GM18499 (cell line): ENCODE data around the gene PLIN1.

Experiments
- ATAC-seq: cut with Tn5 transposase; IDR thresholded peaks from one replicate; pipeline ENCODE4 v1.9.1; 2021; ENCODE audit warnings: moderate number of reproducible peaks; ENCODE audit not compliant: insufficient read depth, unreplicated experiment

PLIN1 gene

GRCh38 chr15:89630974-89631901, 47.9 kb downstream of the PLIN1 start:
- no peak for ATAC-seq

- no peak for ATAC-seq
These were observed 48.9 kb downstream of the PLIN1 start for GRCh38 chr15:89630260-89630659.

- no peak for ATAC-seq
These were observed 49.3 kb downstream of the PLIN1 start for GRCh38 chr15:89629829-89630228.

DNA sequence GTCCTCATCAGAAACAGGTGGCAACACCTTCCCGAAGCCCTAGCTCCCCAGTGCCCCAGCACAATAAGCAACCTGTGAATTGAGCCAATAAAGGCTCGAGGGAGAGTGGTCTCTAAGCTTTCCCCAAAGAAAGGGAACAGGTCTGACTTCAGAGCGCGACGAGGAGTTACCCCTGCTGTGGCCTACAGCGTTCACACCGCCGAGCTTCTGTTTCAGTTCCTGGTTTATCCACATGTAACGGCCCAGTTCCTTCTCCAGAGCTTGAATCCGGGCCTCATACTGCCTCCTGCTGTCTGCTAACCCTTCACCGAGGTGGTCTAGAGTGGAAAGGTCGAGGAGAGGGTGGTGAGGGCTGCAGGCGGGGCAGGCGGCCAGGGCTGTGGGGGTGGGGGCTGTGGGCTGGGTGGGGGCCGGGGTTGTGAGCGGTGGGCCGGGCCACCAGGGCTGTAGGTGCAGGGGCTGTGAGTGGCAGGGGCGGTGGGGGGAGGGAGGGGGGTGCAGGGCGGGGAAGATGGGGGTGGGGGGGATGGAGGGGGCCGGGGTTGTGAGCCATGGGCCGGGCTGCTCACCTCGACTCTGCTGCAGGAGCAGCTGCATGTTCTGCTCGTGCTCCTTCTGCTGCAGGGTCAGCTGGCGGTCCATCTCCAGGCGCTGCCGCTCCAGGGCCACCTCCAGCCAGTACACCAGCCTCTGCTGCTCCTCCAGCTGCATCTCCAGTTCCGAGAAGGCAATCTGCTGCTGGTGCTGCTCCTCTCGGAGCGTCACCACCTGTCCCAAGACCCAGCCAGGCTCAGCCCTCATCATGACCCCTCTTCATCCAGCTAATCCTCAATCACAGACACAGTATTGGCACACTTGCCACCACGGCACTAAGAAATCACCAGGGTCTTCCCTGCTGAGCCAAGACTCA, 50.1 kb downstream of the PLIN1 start:
- ATAC-seq: no peak

GRCh38 chr15:89628301-89628700, 50.9 kb downstream of the PLIN1 start:
- no peak for ATAC-seq

DNA sequence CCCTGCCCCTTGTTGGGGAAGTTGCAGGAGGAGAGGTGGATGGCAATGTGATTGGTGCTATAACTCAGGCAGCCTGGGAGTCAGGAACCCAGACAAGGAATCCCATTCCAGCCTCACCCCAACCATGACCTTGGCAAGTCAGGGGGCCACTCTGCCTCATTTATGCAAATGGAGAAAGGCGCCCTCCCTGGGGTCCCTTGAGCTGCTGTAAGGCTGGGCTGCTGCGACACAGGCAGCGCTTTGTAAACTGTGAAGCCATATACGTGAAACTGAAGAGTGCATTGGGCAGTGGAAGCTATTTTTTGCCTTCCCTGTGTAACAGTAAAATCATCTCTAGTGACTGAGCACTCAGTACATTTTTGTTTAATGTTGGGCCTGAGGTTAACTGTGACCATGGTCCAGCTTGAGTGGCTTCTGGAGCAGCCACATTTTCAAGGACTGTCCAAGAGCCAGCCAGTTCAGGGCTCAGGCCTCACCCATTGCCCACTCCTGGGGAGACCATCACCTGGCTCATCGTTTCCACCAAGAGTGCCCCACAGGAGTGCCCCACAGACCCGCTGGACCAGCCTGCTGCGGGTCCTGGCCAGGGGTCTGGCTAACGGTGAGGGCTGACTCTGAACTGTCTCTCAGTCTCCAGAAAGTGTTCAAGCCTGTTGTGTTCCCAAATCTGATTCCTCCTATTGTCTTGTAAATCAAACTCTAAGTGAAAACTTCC, 51.8 kb downstream of the PLIN1 start:
- no peak for ATAC-seq

DNA sequence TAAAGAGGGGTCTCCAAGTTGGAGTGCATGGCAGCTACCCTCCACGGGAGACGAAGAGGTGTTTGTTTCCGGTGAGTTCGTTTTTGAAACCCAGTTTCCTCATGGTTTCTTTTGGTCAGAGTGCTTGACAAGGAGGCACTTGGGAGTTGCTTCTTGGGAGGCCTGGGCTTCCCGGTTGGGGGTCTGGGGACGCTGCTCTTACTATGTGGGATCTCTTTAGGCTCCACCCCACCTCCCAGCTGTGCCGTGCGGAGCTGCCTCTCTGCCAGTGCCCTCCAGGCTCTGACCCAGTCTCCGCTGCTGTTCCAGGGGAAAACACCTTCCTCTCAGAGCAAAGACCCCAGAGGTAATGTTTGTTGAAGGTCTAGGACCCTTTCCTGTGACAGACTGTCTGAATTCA, 53.5 kb downstream of the PLIN1 start:
- ATAC-seq: no peak

DNA sequence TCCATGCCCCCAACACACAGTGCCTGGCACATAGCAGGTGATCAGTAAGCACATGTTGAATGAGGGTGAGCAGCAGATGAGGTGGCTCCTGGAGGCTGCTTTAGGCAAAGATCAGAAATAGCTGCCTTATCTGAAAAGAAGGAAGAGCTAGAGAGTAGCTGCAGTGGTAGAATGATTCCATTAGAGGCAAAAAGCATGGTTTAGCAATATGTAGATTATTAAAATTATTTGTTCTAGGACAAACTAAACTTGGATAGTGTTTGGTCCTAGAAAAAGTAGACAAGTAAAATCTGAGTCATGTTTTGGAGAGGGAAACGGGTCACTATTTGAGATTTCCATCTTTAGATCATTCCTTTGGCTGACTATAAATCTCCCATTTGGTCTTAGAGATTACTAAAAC, 56.0 kb downstream of the PLIN1 start:
- ATAC-seq: no peak

GRCh38 chr15:89621547-89621946, 57.6 kb downstream of the PLIN1 start:
- ATAC-seq: no peak

GRCh38 chr15:89616228-89616627, 62.9 kb downstream of the PLIN1 start:
- ATAC-seq: no peak

DNA sequence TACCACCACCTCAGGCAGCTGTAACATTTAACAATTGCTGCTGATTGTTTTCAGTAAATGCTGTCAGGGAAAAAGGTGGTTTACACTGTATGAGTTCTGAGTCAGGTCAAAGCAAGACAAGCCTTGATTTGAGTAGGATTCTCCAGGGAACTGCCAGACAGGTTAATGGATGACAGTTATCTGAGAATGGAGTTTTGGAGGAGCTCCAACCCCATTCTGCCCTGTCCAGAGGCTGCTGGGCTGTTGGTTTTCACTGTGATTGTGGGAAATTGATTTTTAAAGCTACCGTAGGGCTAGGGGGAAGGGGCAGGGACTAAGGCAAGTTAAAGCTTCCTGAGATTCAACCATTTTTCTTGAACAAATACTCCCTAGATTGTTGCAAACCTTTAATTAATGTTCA, 64.0 kb downstream of the PLIN1 start:
- ATAC-seq: no peak
